Bone marrow (tissue), 2 donors: Measurements from ENCODE around the gene DCDC2B.
"Not testable (repeated sequence)": the region's sequence is repeated elsewhere in the genome, so short reads cannot be mapped to it uniquely, and the experiment has no call there.

Experiments
- DNase-seq, 2 donors: peaks; one replicate each; lab custom pipeline; 2025; lab: John Stamatoyannopoulos, UW

Gene DCDC2B

DNA sequence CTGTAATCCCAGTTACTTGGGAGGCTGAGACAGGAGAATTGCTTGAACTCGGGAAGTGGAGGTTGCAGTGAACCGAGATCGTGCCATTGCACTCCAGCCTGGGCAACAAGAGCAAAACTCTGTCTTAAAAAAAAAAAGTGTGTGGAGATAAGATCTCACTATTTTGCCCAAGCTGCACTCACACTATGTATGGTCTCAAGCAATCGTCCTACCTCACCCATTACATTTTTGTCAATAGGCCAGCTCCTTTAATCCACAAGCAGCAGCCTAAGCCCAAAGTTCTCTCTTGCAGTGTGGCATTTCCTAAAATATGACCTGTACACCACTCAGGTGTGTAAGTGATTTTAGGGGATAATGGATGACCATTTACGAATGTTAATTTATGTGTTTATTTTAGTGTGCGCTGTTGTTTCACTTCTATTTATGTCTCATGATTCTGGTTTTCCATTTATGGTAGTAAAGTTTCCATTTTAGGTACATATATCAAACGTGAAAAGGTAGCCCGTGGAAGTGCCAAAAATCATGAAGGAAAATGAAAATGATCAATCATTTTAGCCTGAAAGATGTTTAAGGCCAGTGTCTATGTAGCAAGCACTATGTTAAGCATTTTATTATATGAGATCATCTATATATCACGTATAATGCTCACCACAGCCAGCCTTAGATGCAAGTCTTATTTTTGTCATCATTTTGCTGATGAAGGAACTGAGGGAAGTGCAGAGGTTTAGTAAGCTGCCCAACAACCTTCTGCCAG is 47.8 kb downstream of the DCDC2B start:
- no peak for DNase-seq

DNA sequence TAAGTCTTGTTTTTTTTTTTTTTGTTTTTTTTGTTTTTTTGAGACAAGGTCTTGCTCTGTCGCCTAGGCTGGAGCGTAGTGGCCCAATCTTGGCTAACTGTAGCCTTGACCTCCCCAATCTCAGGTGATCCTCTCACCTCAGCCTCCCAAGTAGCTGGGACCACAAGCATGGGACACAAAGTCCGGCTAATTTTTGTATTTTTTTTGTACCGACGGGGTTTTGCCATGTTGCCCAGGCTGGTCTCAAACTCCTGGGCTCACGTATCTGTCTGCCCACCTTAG is 48.3 kb downstream of the DCDC2B start:
- no peak for DNase-seq

DNA sequence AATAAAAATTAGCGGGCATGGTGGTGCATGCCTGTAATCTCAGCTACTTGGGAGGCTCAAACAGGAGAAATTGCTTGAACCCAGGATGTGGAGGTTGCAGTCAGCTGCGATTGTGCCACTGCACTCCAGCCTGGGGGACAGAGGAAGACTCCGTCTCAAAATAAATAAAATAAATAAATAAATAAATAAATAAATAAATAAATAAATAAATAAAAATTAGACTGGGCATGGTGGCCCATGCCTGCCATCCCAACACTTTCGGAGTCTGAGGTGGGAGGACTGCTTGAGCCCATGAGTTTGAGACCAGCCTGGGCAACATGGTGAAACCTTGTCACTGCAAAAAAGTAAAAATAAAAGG is 54.3 kb downstream of the DCDC2B start:
- DNase-seq, result not testable (repeated sequence)

DNA sequence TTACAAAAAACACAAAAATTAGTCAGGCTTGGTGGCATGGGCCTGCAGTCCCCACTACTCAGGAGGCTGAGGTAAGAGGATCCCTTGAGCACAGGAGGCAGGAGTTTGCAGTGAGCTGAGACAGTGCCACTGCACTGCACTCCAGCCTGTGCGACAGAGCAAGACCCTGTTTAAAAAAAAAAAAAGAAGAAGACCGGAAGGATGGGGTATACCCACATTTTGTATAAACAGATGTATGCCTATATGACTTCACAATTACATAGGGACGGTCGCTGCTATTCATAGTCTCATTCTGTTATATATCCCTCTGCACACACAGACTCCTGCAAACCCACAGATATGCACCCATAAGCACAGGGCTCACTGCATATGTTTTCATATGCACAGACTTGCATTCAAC is 54.9 kb downstream of the DCDC2B start:
- DNase-seq, result no peak
